ENCODE measurements around the gene PLAAT5.

PLAAT5 gene

GRCh38 chr11:63516109-63516508, 25.1 kb upstream of the PLAAT5 start:
- H3K4me3 ChIP-seq (ENCODE audit: low read depth, low read length): no peak overlapping the region

GRCh38 chr11:63512816-63513215, 21.8 kb upstream of the PLAAT5 start:
- no peak overlapping the region for H3K4me3 ChIP-seq (ENCODE audit: low read depth, low read length)

- no peak overlapping the region for H3K4me3 ChIP-seq (ENCODE audit: low read depth, low read length)
Observed at GRCh38 chr11:63511048-63511748, 20.2 kb upstream of the PLAAT5 start.

- no peak overlapping the region for H3K4me3 ChIP-seq (ENCODE audit: low read depth, low read length)
Observed at GRCh38 chr11:63510360-63511047, 19.5 kb upstream of the PLAAT5 start.

GRCh38 chr11:63508745-63509144, 17.8 kb upstream of the PLAAT5 start:
- no peak overlapping the region for H3K4me3 ChIP-seq (ENCODE audit: low read depth, low read length)

GRCh38 chr11:63508009-63508408, 17.0 kb upstream of the PLAAT5 start:
- H3K4me3 ChIP-seq (ENCODE audit: low read depth, low read length): no peak overlapping the region

- H3K4me3 ChIP-seq (ENCODE audit: low read depth, low read length): no peak overlapping the region
Observed at GRCh38 chr11:63507511-63507910, 16.5 kb upstream of the PLAAT5 start.

- no peak overlapping the region for H3K4me3 ChIP-seq (ENCODE audit: low read depth, low read length)
Observed at GRCh38 chr11:63506876-63507275, 15.9 kb upstream of the PLAAT5 start.

- no peak within 1 kb of the TSS for H3K4me3 ChIP-seq (ENCODE audit: low read depth, low read length)
Observed at GRCh38 chr11:63505857-63506528, 15.0 kb upstream of the PLAAT5 start, which contains the start of gene LGALS12. LGALS12 (plus strand) TSS chr11:63506084; CDS start chr11:63506459, 375 bp downstream.

GRCh38 chr11:63504933-63505586, 14.1 kb upstream of the PLAAT5 start:
- no peak overlapping the region for H3K4me3 ChIP-seq (ENCODE audit: low read depth, low read length)

- H3K4me3 ChIP-seq (ENCODE audit: low read depth, low read length): no peak overlapping the region
Observed at GRCh38 chr11:63504054-63504453, 13.1 kb upstream of the PLAAT5 start.

GRCh38 chr11:63503492-63503891, 12.5 kb upstream of the PLAAT5 start:
- H3K4me3 ChIP-seq (ENCODE audit: low read depth, low read length): no peak overlapping the region

GRCh38 chr11:63502252-63502820, 11.4 kb upstream of the PLAAT5 start:
- no peak overlapping the region for H3K4me3 ChIP-seq (ENCODE audit: low read depth, low read length)

- no peak overlapping the region for H3K4me3 ChIP-seq (ENCODE audit: low read depth, low read length)
Observed at GRCh38 chr11:63501236-63501635, 10.3 kb upstream of the PLAAT5 start.

- no peak overlapping the region for H3K4me3 ChIP-seq (ENCODE audit: low read depth, low read length)
Observed at GRCh38 chr11:63499874-63500273, 8.9 kb upstream of the PLAAT5 start.

- no peak overlapping the region for H3K4me3 ChIP-seq (ENCODE audit: low read depth, low read length)
Observed at GRCh38 chr11:63494975-63495374, 4.0 kb upstream of the PLAAT5 start.

- no peak overlapping the region for H3K4me3 ChIP-seq (ENCODE audit: low read depth, low read length)
Observed at GRCh38 chr11:63493127-63493526, 2.2 kb upstream of the PLAAT5 start.

GRCh38 chr11:63492441-63492840, 1.5 kb upstream of the PLAAT5 start:
- H3K4me3 ChIP-seq (ENCODE audit: low read depth, low read length): no peak overlapping the region

GRCh38 chr11:63491636-63492372, 837 bp upstream of the PLAAT5 start:
- H3K4me3 ChIP-seq (ENCODE audit: low read depth, low read length): peak overlapping the region; percentile 22

- H3K4me3 ChIP-seq (ENCODE audit: low read depth, low read length): peak overlapping the region; percentile 38
Observed at GRCh38 chr11:63491240-63491587, 247 bp upstream of the PLAAT5 start.

Data from iPS-11a (cell line).